Muscle layer of colon (tissue), 2 donors: ENCODE measurements around the gene MOB4.

ENCODE experiments used
- H3K27ac ChIP-seq: one replicate; pipeline ENCODE4 v1.7.0; 2013; ENCODE audit warnings: low read depth, mild to moderate bottlenecking, low read length, moderate library complexity
- H3K27me3 ChIP-seq, 2 donors: one replicate each; pipeline ENCODE4 v1.7.0; 2013; ENCODE audit warnings: low read length in 2 of 2, mild to moderate bottlenecking in 2 of 2; ENCODE audit not compliant: insufficient read depth in 2 of 2, control insufficient read depth in 1 of 2
- H3K36me3 ChIP-seq: one replicate; pipeline ENCODE4 v1.7.0; 2013; ENCODE audit warnings: mild to moderate bottlenecking, low read length; ENCODE audit not compliant: insufficient read depth
- H3K4me1 ChIP-seq: one replicate; pipeline ENCODE4 v1.7.0; 2013; ENCODE audit warnings: mild to moderate bottlenecking, low read length; ENCODE audit not compliant: insufficient read depth
- H3K4me3 ChIP-seq, 2 donors: one replicate each; pipeline ENCODE4 v1.7.0; 2013; ENCODE audit warnings: low read length in 2 of 2, low read depth in 1 of 2, mild to moderate bottlenecking in 1 of 2, moderate library complexity in 1 of 2
- H3K9ac ChIP-seq: one replicate; pipeline ENCODE4 v1.7.0; 2013; ENCODE audit warnings: low read length
- H3K9me3 ChIP-seq: one replicate; pipeline ENCODE4 v1.7.0; 2013; ENCODE audit warnings: mild to moderate bottlenecking, low read length
- donor health status: abdominal sarcoma.
- donor health status: Adenocarcinoma of cecum.

The MOB4 gene

GRCh38 chr2:197498937-197499593 lies 16.8 kb upstream of the MOB4 start:
- no peaks in the 10 kb centered on the region for H3K9me3 ChIP-seq
- H3K27me3 ChIP-seq: no peaks in the 10 kb centered on the region
- H3K36me3 ChIP-seq: peaks cover 39% of the 10 kb centered on the region

GRCh38 chr2:197499594-197500502 lies 16.0 kb upstream of the MOB4 start, which contains the start of the genes HSPD1 and HSPE1:
Gene HSPD1 (minus strand): TSS chr2:197499840. CDS start chr2:197498848, 992 bp downstream.
Gene HSPE1 (plus strand): TSS chr2:197500379. CDS start chr2:197500437, 58 bp downstream.
- peak within 1 kb of the TSS; percentile 63 to 86 for H3K4me3 ChIP-seq

More at GRCh38 chr2:197498937-197499593, 16.8 kb upstream of the MOB4 start:
- peaks cover 38% of the 10 kb centered on the region for H3K4me1 ChIP-seq
- peak overlapping the region; percentile 88 for H3K9ac ChIP-seq
- H3K27ac ChIP-seq: peak overlapping the region; percentile 88
- H3K4me3 ChIP-seq: peak overlapping the region; percentile 63 to 79

GRCh38 chr2:197500503-197501131 lies 15.2 kb upstream of the MOB4 start:
- H3K9me3 ChIP-seq: no peaks in the 10 kb centered on the region
- peak overlapping the region; percentile 88 for H3K27ac ChIP-seq
- H3K27me3 ChIP-seq: no peaks in the 10 kb centered on the region
- H3K36me3 ChIP-seq: peaks cover 37% of the 10 kb centered on the region
- H3K9ac ChIP-seq: peak overlapping the region; percentile 92
- peak overlapping the region; percentile 63 to 86 for H3K4me3 ChIP-seq
- peaks cover 38% of the 10 kb centered on the region for H3K4me1 ChIP-seq

More at GRCh38 chr2:197499594-197500502, 16.0 kb upstream of the MOB4 start, which contains the start of the genes HSPD1 and HSPE1:
- peaks cover 38% of the 10 kb centered on the region for H3K4me1 ChIP-seq
- peak within 1 kb of the TSS; percentile 92 for H3K9ac ChIP-seq
- H3K36me3 ChIP-seq: peaks cover 40% of the 10 kb centered on the region
- no peaks in the 10 kb centered on the region for H3K9me3 ChIP-seq
- no peaks in the 10 kb centered on the region for H3K27me3 ChIP-seq
- peak within 1 kb of the TSS; percentile 88 for H3K27ac ChIP-seq

GRCh38 chr2:197502201-197502600 lies 13.7 kb upstream of the MOB4 start:
- Histone ChIP-seq H3K27me3 (no peaks in the 10 kb centered on the region), H3K9ac (no peak overlapping the region), H3K4me3 (no peak overlapping the region), H3K27ac (no peak overlapping the region), H3K4me1 (peaks cover 29% of the 10 kb centered on the region), H3K9me3 (no peaks in the 10 kb centered on the region), H3K36me3 (peaks cover 24% of the 10 kb centered on the region)

DNA sequence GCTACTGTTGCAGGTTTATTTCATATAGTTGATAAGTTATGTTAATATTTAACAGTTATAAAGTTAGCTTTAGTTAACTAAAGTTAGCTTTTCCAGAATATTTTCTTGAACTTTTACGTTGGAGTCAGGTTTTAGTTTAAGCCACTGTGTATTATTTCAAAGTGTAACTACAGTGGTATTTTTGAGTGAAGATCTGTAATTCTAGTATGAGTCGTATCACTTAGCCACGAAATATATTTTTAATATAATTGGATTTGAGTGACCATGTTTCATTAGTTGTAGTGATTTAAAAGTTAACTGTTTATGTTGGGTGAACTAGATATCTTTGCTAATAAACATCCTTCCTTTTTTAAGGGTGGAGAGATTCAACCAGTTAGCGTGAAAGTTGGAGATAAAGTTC lies 13.2 kb upstream of the MOB4 start:
- Histone ChIP-seq H3K9ac (no peak overlapping the region), H3K27ac (no peak overlapping the region)

DNA sequence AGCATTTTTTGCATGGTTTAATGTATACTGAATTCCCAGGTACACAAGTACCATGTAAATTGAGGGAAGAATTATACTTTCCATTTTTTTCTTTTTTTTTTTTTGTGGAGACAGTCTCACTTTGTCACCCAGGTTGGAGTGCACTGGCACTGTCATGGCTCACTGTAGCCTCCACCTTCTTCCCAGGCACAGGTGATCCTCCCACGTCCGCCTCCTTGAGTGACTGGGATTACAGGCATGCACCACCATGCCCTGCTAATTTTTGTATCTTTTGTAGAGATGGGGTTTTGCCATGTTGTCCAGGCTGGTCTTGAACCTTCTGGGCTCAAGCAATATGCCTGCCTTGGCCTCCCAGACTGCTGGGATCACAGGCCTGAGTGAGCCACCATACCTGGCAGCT lies 11.9 kb upstream of the MOB4 start:
- H3K4me1 ChIP-seq: peaks cover 15% of the 10 kb centered on the region
- H3K27ac ChIP-seq: no peak overlapping the region
- H3K27me3 ChIP-seq: no peaks in the 10 kb centered on the region

More for the DNA sequence above, 13.2 kb upstream of the MOB4 start:
- H3K36me3 ChIP-seq: peaks cover 22% of the 10 kb centered on the region
- H3K9me3 ChIP-seq: no peaks in the 10 kb centered on the region
- H3K4me1 ChIP-seq: peaks cover 24% of the 10 kb centered on the region
- no peaks in the 10 kb centered on the region for H3K27me3 ChIP-seq
- H3K4me3 ChIP-seq: no peak overlapping the region

DNA sequence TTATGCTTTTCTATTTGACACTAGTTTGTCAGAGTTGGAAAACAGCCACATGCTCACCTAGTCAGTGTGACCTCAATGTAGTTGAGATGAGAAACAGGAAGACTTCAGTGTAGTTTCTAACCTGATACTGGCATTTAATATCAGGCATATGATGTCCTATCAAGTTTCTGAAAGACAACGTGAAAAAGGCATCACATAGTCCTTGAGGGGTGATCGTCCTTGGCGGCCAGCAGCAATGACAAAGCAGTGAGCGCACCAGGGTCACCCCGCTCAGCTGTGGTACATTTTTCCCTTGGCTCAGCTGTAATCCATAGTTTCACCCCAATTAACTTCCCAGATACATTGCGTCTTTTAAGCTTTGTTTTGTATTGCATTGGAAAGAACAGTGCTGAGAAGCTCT lies 11.4 kb upstream of the MOB4 start:
- H3K27ac ChIP-seq: no peak overlapping the region
- H3K9ac ChIP-seq: no peak overlapping the region
- peaks cover 15% of the 10 kb centered on the region for H3K4me1 ChIP-seq
- no peaks in the 10 kb centered on the region for H3K9me3 ChIP-seq
- H3K27me3 ChIP-seq: no peaks in the 10 kb centered on the region
- H3K4me3 ChIP-seq: no peak overlapping the region
- H3K36me3 ChIP-seq: peaks cover 22% of the 10 kb centered on the region

More for the DNA sequence above, 11.9 kb upstream of the MOB4 start:
- no peak overlapping the region for H3K9ac ChIP-seq
- peaks cover 22% of the 10 kb centered on the region for H3K36me3 ChIP-seq
- H3K4me3 ChIP-seq: no peak overlapping the region
- no peaks in the 10 kb centered on the region for H3K9me3 ChIP-seq

DNA sequence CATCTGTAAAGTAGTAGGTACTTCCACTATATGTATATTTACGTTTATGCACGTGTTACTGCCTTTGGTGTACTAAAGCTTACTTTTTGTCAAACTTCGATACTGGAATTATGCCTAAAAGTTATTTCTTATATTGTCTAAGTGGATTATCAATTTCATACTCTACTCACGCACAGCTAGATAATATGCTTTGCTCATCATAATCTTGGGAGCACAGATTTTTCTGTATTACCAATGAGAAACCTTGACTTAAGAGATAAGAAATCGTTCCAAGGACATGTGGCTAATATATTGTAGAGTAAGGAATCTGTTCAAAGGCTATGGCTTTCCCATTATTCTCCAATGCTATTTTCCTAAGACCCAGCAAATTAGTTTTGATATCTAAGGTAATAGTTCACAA lies 9.2 kb upstream of the MOB4 start:
- Histone ChIP-seq H3K27ac (no peak overlapping the region), H3K4me1 (peaks cover 8% of the 10 kb centered on the region), H3K9ac (no peak overlapping the region), H3K36me3 (peaks cover 22% of the 10 kb centered on the region), H3K27me3 (no peaks in the 10 kb centered on the region), H3K9me3 (no peaks in the 10 kb centered on the region), H3K4me3 (no peak overlapping the region)

GRCh38 chr2:197513915-197514314 lies 2.0 kb upstream of the MOB4 start:
- no peak overlapping the region for H3K27ac ChIP-seq

GRCh38 chr2:197514754-197515153 lies 1.1 kb upstream of the MOB4 start:
- Histone ChIP-seq H3K27me3 (no peaks in the 10 kb centered on the region), H3K4me3 (peak overlapping the region in 1 of 2 donors; percentile 80), H3K36me3 (no peaks in the 10 kb centered on the region), H3K4me1 (peaks cover 13% of the 10 kb centered on the region), H3K27ac (peak overlapping the region; percentile 88), H3K9me3 (no peaks in the 10 kb centered on the region), H3K9ac (peak overlapping the region; percentile 80)

More at GRCh38 chr2:197513915-197514314, 2.0 kb upstream of the MOB4 start:
- Histone ChIP-seq H3K27me3 (no peaks in the 10 kb centered on the region), H3K9me3 (no peaks in the 10 kb centered on the region), H3K4me1 (peaks cover 13% of the 10 kb centered on the region), H3K4me3 (no peak overlapping the region), H3K36me3 (no peaks in the 10 kb centered on the region), H3K9ac (no peak overlapping the region)

- H3K9ac ChIP-seq: peak overlapping the region; percentile 80
- no peaks in the 10 kb centered on the region for H3K36me3 ChIP-seq
- peak overlapping the region; percentile 88 for H3K27ac ChIP-seq
- H3K4me3 ChIP-seq: peak overlapping the region; percentile 80 to 95
- H3K4me1 ChIP-seq: peaks cover 13% of the 10 kb centered on the region
- H3K27me3 ChIP-seq: no peaks in the 10 kb centered on the region
- no peaks in the 10 kb centered on the region for H3K9me3 ChIP-seq
Measured at GRCh38 chr2:197515315-197515738, 539 bp upstream of the MOB4 start.
